GM12801 (cell line): ENCODE data around the gene PTPRH.

Source experiments
- TF ChIP-seq, protein P1 (sequence below): IDR thresholded peaks from one replicate; pipeline ENCODE4 v1.5.1; 2011; ENCODE audit warnings: control low read depth; ENCODE audit not compliant: insufficient read length; ENCODE audit errors: extremely low read depth

PTPRH gene

DNA sequence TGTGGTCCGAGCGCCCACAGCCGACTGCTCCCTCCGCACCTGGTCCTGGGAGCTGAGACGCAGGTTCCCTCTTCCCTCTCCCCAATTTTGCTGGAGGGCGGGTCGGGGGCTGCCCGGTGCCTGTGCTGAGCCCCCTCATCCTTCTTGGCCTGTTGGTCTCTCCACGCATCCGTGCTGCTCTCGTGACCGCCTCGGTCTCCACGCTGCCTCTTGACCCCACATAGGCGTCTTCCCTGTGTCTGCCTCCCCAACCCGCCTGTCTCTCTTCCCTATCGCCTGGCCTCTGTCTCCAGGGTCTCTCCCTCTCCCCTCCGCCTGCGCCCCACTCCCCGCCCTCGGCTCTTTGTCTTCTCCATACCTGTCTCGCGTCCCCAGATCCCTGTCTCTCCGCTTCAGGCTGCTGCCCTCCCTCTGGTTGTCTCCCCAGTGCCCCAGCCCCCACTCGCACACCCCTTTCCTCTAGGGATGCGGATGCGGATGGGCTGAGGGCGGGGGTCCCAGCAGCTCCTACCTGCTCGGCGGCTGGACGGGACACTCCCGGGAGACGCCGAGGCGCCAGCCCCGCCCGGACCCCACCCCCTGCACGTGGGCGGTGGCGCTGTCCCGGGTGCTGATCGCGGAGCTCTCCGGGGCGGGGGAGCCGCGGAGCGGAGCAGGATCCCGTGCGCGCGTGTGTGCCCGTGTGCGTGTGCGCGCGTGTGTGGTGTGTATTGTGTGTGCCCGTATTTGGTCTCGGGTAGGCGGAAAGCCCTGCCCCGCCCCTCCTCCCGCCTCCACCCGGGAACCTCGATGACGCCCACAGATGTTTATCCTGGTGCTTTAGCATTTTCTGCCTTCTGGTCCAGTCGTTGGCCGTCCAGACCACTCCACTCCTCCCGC, 29.5 kb downstream of the PTPRH start, which contains the start of gene SYT5:
TSS of gene SYT5 (minus strand) at position 684 of the 879 bp plus-strand sequence. CDS start 1,248 bp downstream, outside the sequence.
- TF ChIP-seq, protein P1, sequence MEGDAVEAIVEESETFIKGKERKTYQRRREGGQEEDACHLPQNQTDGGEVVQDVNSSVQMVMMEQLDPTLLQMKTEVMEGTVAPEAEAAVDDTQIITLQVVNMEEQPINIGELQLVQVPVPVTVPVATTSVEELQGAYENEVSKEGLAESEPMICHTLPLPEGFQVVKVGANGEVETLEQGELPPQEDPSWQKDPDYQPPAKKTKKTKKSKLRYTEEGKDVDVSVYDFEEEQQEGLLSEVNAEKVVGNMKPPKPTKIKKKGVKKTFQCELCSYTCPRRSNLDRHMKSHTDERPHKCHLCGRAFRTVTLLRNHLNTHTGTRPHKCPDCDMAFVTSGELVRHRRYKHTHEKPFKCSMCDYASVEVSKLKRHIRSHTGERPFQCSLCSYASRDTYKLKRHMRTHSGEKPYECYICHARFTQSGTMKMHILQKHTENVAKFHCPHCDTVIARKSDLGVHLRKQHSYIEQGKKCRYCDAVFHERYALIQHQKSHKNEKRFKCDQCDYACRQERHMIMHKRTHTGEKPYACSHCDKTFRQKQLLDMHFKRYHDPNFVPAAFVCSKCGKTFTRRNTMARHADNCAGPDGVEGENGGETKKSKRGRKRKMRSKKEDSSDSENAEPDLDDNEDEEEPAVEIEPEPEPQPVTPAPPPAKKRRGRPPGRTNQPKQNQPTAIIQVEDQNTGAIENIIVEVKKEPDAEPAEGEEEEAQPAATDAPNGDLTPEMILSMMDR, result no peak

DNA sequence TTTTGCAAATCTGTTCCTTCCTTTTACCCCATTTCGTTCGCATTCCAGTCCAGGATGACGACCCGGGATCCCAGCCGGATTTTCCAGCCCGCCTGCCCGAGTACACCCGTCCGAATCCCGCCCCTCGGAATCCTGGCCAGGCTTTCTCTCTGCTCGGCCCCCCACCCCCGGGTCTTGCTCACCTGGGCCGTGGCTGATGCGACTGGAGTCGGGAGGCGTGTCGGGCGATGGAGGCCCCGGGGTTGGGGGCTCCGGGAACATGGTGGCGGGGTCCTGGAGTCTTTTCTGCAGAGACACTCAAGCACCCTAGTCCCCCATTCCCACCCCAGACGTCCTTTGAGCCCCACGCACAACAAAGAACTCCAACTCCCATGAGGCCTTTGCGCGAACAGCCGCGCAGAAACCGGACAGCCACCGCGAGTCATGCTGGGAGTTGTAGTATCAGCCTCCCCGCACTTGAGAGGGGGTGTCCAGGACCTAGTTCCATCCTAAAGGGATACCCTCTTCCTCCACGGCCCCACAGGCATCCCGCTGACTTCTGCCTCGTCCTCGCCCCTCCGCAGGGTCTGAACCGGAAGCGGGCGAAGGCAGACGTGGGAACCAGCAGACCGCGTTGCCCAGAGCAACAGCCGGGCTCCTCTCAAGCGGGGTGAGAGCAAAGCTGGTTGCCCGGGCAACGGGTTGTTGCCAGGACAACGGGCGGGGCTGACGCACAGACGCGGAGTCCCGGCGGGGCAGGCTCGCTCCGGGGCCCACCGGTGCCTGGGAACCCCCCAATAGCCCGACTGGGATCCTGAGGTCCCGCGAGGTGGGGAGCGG, 30.3 kb downstream of the PTPRH start:
- TF ChIP-seq, protein P1, result no peak

DNA sequence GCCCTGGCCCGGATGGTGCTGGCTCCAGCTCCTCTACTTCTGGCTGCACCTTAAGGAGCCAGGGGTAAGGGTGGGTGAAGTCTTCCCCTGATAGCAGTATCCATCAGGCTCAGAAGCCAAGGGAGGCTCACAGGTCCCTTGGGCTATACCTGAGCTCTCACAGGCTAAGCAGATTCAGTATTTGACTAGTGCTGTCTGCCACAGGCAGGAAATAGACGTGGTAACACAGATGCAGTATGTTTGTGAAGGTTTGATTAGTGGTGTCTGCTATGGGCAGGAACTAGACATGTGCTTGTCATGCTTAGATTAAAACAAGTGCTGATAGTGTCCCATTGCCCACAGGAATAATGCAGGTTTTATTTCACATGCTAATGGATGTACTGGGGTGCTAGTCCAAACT, 33.2 kb downstream of the PTPRH start:
- TF ChIP-seq, protein P1, result no peak

DNA sequence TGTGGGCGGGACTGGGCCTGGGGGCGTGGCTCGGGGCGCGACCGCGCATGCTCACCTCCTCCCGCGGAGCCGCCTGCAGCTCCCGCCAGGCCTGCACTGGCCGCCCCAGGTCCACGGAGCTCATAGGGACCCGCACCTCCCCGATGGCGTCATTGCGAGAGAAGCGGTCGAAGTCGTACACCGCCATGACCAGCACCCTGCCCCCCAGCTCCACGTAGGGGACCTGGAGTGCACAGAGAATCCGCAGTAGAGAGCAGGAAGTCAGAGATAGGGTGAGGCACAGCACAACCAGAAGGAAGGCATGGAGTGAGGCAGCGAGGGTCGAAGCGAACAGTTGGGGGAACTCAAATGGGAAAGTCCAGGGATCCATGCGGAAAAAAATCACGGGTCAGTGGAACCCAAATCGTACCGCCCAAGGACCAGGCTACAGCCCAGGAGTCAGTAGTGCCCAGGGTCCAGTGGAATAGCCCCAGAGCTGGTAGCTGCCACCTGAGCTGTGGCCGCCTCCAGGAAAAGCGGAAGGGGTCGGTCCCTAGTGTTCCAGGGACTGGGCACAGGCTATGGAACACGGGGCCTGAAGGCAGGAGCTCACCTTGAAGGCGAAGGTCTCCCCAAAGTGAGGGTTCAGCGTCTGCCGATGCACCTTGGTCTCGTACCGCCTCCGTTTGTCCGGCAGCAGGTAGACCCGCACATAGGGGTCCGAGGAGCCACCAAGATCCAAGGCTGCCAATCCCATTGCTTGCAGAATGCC, 34.0 kb downstream of the PTPRH start:
- TF ChIP-seq, protein P1, result no peak

DNA sequence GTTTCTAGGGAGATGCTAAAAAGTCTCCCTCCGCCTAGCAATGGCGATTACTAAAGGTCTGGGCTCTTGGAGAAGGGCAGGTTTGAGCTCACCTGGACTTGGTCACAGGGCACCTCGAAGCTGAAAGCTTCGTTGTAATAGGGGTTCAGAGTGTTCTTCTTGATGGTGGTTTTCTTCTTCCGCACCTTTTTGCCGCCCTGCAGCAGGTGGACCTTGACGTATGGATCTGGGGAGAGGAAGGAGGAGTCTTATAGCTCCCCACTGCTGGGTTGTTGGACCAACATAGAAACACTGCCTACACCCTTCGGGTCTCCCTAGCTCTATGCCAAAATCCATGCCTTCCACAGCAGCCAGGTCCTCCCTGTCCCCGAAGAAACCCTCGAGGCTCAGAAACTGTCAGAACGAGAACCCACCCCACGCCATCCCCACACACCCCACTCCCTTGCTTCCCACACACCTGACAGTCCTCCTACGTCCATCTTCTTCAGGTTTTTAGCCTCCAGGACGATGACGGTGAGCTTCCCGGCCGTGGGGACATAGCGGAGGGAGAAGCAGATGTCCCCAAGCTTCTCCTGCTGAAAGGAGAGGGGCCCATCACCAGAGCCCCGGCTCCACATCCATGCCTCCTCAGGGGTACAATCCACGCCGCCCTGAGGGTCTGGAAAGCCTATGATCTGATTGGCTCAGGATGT, 34.7 kb downstream of the PTPRH start:
- TF ChIP-seq, protein P1, result no peak

DNA sequence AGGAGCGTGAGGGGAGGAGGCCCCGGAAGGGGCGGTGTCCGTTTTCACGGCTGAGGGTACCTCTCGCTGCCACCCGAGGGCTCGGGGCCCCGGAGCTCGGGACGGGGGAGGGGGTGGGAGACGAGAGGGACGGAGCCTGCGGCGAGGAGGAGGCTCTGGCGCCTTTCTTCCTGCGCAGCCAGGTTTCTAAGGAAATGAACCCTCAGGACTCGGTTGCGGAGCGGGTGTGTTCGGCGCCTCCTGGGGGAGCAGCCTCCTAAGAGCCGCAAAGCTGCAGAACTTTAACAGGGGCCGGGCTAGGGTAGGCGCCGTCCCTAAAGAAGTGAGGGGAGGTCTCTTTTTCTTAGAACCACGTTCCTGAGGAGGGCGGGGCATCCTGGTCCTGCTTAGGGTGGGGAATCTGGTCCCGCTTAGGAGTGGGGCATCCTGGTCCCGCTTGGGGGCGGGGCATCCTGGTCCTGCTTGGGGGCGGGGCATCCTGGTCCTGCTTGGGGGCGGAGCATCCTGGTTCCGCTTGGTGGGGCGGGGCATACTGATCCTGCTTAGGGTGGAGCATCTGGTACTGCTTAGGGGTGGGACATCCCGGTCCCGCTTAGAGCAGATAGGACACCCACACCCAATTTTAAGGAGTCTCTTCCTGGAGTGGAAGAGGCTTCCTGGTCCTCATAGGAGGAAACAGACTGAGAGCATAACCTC, 35.4 kb downstream of the PTPRH start:
- TF ChIP-seq, protein P1, result no peak
